Spleen (tissue), 7 donors: ENCODE measurements around the gene METTL6.

ENCODE experiments used
- CTCF ChIP-seq, 11 experiments: fragments of 200-600 bp in 7 of 11; fragments of 450-650 bp in 4 of 11; sonication (generic) in 4 of 11; IDR thresholded peaks in 8 of 11; conservative IDR thresholded peaks in 3 of 11; 1 replicate in 7 of 11; 2 replicates in 4 of 11; pipeline versions ENCODE4 v1.4.0 to v1.8.0; 2016 to 2021; ENCODE audit warnings: antibody characterized with exemption in 11 of 11, inconsistent platforms in 4 of 11, mild to moderate bottlenecking in 1 of 11
- POLR2A ChIP-seq, 3 donors: fragments of 450-650 bp; IDR thresholded peaks; one replicate each; pipeline ENCODE4 v1.5.1; 2017; ENCODE audit warnings: antibody characterized with exemption in 3 of 3, mild to moderate bottlenecking in 1 of 3
- donor health status: DM: no; HTN: no; CAD: no; lungs with moderate emphysema.
- donor health status: DM: no; HTN: no; CAD: no.
- donor health status: DM: no; HTN: no; CAD: no.

GRCh38 chr3:15452961-15453360 lies 25.6 kb upstream of the METTL6 start:
- TF ChIP-seq CTCF (IDR thresholded peaks at IDR 0.05 in 8 of 11, conservative IDR thresholded peaks at IDR 0.05 in 3 of 11), result no peak
- no peak for TF ChIP-seq POLR2A (IDR thresholded peaks at IDR 0.05)
